Colon (tissue), 2 donors: ENCODE measurements around the gene FUT8.

Experiments used
- FAIRE-seq: peaks from 2 replicates; lab custom pipeline; 2012; peaks lifted over from hg19 to GRCh38; lab: Jason Lieb, UNC
- donor health status: control.
- donor health status: control.

Gene FUT8

GRCh38 chr14:65412032-65412846 lies at the start of gene FUT8:
Gene FUT8, plus strand, starts transcription at chr14:65412730. Its CDS starts 148,834 bp downstream, at chr14:65561564.
- FAIRE-seq = no peak

GRCh38 chr14:65366802-65367565 lies 45.5 kb upstream of the FUT8 start:
- no peak for FAIRE-seq

- FAIRE-seq = no peak
Measured at GRCh38 chr14:65369560-65369959, 43.0 kb upstream of the FUT8 start.

- no peak for FAIRE-seq
Measured at GRCh38 chr14:65370801-65371248, 41.7 kb upstream of the FUT8 start.

- FAIRE-seq = no peak
Measured at GRCh38 chr14:65371784-65372183, 40.7 kb upstream of the FUT8 start.

- FAIRE-seq = no peak
Measured at GRCh38 chr14:65373016-65373670, 39.4 kb upstream of the FUT8 start.

- FAIRE-seq = no peak
Measured at GRCh38 chr14:65373671-65374039, 38.9 kb upstream of the FUT8 start.

- FAIRE-seq = no peak
Measured at GRCh38 chr14:65377576-65377975, 35.0 kb upstream of the FUT8 start.

- FAIRE-seq = no peak
Measured at GRCh38 chr14:65382586-65382985, 29.9 kb upstream of the FUT8 start.

- no peak for FAIRE-seq
Measured at GRCh38 chr14:65387171-65387570, 25.4 kb upstream of the FUT8 start.

- FAIRE-seq = no peak
Measured at GRCh38 chr14:65387628-65388027, 24.9 kb upstream of the FUT8 start.

GRCh38 chr14:65392296-65392695 lies 20.2 kb upstream of the FUT8 start:
- FAIRE-seq = no peak

GRCh38 chr14:65396082-65396910 lies 16.2 kb upstream of the FUT8 start:
- FAIRE-seq = no peak

- no peak for FAIRE-seq
Measured at GRCh38 chr14:65403231-65403630, 9.3 kb upstream of the FUT8 start.

- no peak for FAIRE-seq
Measured at GRCh38 chr14:65408113-65408512, 4.4 kb upstream of the FUT8 start.

GRCh38 chr14:65410640-65411039 lies 1.9 kb upstream of the FUT8 start:
- FAIRE-seq = no peak

GRCh38 chr14:65411656-65412031 lies 886 bp upstream of the FUT8 start:
- no peak for FAIRE-seq

- no peak for FAIRE-seq
Measured at GRCh38 chr14:65412856-65413738, 567 bp downstream of the FUT8 start.

- FAIRE-seq = no peak
Measured at GRCh38 chr14:65413739-65414045, 1.2 kb downstream of the FUT8 start.

- no peak for FAIRE-seq
Measured at GRCh38 chr14:65414961-65415589, 2.5 kb downstream of the FUT8 start.

- FAIRE-seq = no peak
Measured at GRCh38 chr14:65415613-65416012, 3.1 kb downstream of the FUT8 start.
